B cell (primary cell): ENCODE results near the gene LAMA2. TPM values are rescaled to one million over a fixed set of nuclear protein-coding genes. Genes with fewer than 3 reads are reported as not detected.

Experiments used
- ATAC-seq: fragments of 200-7000 bp; cut with Tn5 transposase; one replicate; pipeline ENCODE4 v1.10.0; 2021; ENCODE audit warnings: low read depth, mild to moderate bottlenecking, moderate number of reproducible peaks, moderate library complexity
- CTCF ChIA-PET: fragments of 350-600 bp; sonication (Branson Sonifier 250); formaldehyde crosslinking; loops from one replicate; lab custom pipeline; 2021; ENCODE audit warnings: antibody characterized with exemption, inconsistent platforms; lab: Charles Lee
- POLR2A ChIA-PET: fragments of 350-600 bp; sonication (Branson Sonifier 250); formaldehyde crosslinking; loops from one replicate; lab custom pipeline; 2021; ENCODE audit warnings: antibody characterized with exemption; lab: Charles Lee
- DNase-seq: peaks from one replicate; pipeline ENCODE4 v3.0.0; 2013
- H2AFZ ChIP-seq: 2 replicates; pipeline ENCODE4 v1.6.1; 2012; ENCODE audit warnings: mild to moderate bottlenecking, low read depth, low read length; ENCODE audit not compliant: insufficient read depth, poor library complexity, severe bottlenecking
- H3K27ac ChIP-seq, 2 donors: 1 replicate in 1 of 2; 2 replicates in 1 of 2; pipeline ENCODE4 v1.5.1; 2012 to 2013; ENCODE audit warnings: low read length in 2 of 2, mild to moderate bottlenecking in 2 of 2, moderate library complexity in 1 of 2
- H3K27me3 ChIP-seq, 4 experiments: fragments of 200-600 bp in 1 of 4; sonication (generic) in 1 of 4; replicated peaks in 1 of 4; 1 replicate in 2 of 4; 2 replicates in 2 of 4; pipeline versions ENCODE4 v1.6.1 to v1.7.0; 2013 to 2016; ENCODE audit warnings: low read length in 3 of 4, mild to moderate bottlenecking in 2 of 4, mixed read lengths in 1 of 4, moderate library complexity in 1 of 4; ENCODE audit not compliant: insufficient read depth in 4 of 4, control insufficient read depth in 3 of 4; ENCODE audit errors: control extremely low read depth in 1 of 4
- H3K36me3 ChIP-seq, 2 experiments: replicated peaks in 1 of 2; 1 replicate in 1 of 2; 2 replicates in 1 of 2; pipeline versions ENCODE4 v1.6.1 to v1.7.1; 2013; ENCODE audit warnings: low read length in 1 of 2; ENCODE audit not compliant: insufficient read depth in 2 of 2, control insufficient read depth in 1 of 2; ENCODE audit errors: control extremely low read depth in 1 of 2, extremely low read depth in 1 of 2
- H3K4me1 ChIP-seq, 2 donors: fragments of 200-600 bp in 1 of 2; sonication (generic) in 1 of 2; 1 replicate in 1 of 2; 2 replicates in 1 of 2; pipeline versions ENCODE4 v1.5.1 to v1.6.1; 2013 to 2017; ENCODE audit warnings: low read length in 2 of 2; ENCODE audit not compliant: control insufficient read depth in 2 of 2, insufficient read depth in 2 of 2
- H3K4me2 ChIP-seq: replicated peaks from 2 replicates; pipeline ENCODE3; 2012; ENCODE audit warnings: mild to moderate bottlenecking, low read depth, low read length; ENCODE audit not compliant: poor library complexity, severe bottlenecking
- H3K4me3 ChIP-seq, 5 experiments: fragments of 200-600 bp in 1 of 5; sonication (generic) in 1 of 5; 1 replicate in 3 of 5; 2 replicates in 2 of 5; pipeline versions ENCODE4 v1.5.1 to v1.7.0; 2011 to 2016; ENCODE audit warnings: low read length in 4 of 5, mild to moderate bottlenecking in 4 of 5, low read depth in 2 of 5, control low read depth in 1 of 5, moderate library complexity in 1 of 5; ENCODE audit not compliant: insufficient read depth in 1 of 5; ENCODE audit errors: control extremely low read depth in 1 of 5, extremely low read depth in 1 of 5
- H3K79me2 ChIP-seq: fragments of 200-600 bp; sonication (generic); one replicate; pipeline ENCODE4 v1.6.0; 2016; ENCODE audit warnings: low read length; ENCODE audit not compliant: control insufficient read depth, insufficient read depth
- H3K9ac ChIP-seq: fragments of 200-600 bp; sonication (generic); 2 replicates; pipeline ENCODE4 v1.6.1; 2017; ENCODE audit warnings: mild to moderate bottlenecking, low read length, moderate library complexity
- H3K9me3 ChIP-seq, 3 donors: one replicate each; pipeline versions ENCODE4 v1.6.1 to v1.7.1; 2013; ENCODE audit warnings: low read length in 2 of 3; ENCODE audit not compliant: control insufficient read depth in 2 of 3, insufficient read depth in 1 of 3; ENCODE audit errors: control extremely low read depth in 1 of 3
- H4K20me1 ChIP-seq: 2 replicates; pipeline ENCODE4 v1.6.0; 2012; ENCODE audit warnings: mild to moderate bottlenecking, low read length; ENCODE audit not compliant: insufficient read depth, control insufficient read depth, poor library complexity, severe bottlenecking
- H3K27ac Mint-ChIP-seq: one replicate; pipeline ENCODE4 v1.8.0; 2021; ENCODE audit warnings: mixed read lengths
- H3K27me3 Mint-ChIP-seq: one replicate; pipeline ENCODE4 v1.8.0; 2021; ENCODE audit warnings: mixed read lengths
- H3K4me1 Mint-ChIP-seq: one replicate; pipeline ENCODE4 v1.8.0; 2021; ENCODE audit warnings: mixed read lengths
- H3K4me3 Mint-ChIP-seq: one replicate; pipeline ENCODE4 v1.8.0; 2021; ENCODE audit warnings: mixed read lengths
- H3K9me3 Mint-ChIP-seq: one replicate; pipeline ENCODE4 v1.8.0; 2022; ENCODE audit warnings: mixed read lengths; ENCODE audit not compliant: insufficient read depth
- CTCF ChIP-seq: fragments of 200-600 bp; IDR thresholded peaks from one replicate; pipeline ENCODE4 v1.8.0; 2022; ENCODE audit warnings: antibody characterized with exemption, mild to moderate bottlenecking
- EZH2 ChIP-seq: IDR thresholded peaks from 2 replicates; pipeline ENCODE4 v1.6.1; 2012; ENCODE audit warnings: borderline replicate concordance, low read depth, mild to moderate bottlenecking, moderate library complexity, low read length; ENCODE audit not compliant: insufficient read depth, poor library complexity, severe bottlenecking
- WGBS: methylation state at CpG from one replicate; pipeline ENCODE4 v1.1.5; 2013; ENCODE audit warnings: missing lambda C conversion rate; ENCODE audit not compliant: insufficient coverage; 5-methylcytosine and 5-hydroxymethylcytosine counted together
- intact Hi-C: fragments of 100-400 bp; cut with micrococcal nuclease; formaldehyde crosslinking; loops from one replicate; pipeline ENCODE4 v1.10.0; 2022
- polyA plus RNA-seq: library from polyadenylated mRNA; depleted of rRNA; stranded (reverse); fragments of >200 nt; gene quantifications from 2 replicates; pipeline ENCODE4 v1.2.3, GENCODE V29; 2012
- total RNA-seq, 2 donors: library from RNA; stranded (reverse); fragments of 120-200 nt in 1 of 2; gene quantifications; 1 replicate in 1 of 2; 2 replicates in 1 of 2; pipeline versions ENCODE4 v1.2.3 to v1.2.4, GENCODE V29; 2013 to 2022

The LAMA2 gene
- total and polyA plus RNA-seq, 2 donors (not counting 1 experiment from before 2014, with no cell fraction given), result 0.16 TPM; not detected in 1

- ATAC-seq, result no peak
- Histone ChIP-seq H3K27me3 (no peaks in the 10 kb centered on the region), H3K4me3 (no peak overlapping the region), H3K9me3 (no peaks in the 10 kb centered on the region), H3K79me2 (no peaks in the 10 kb centered on the region), H3K27ac (no peak overlapping the region), H3K4me2 (no peak overlapping the region), H2AFZ (no peak overlapping the region), H3K9ac (no peak overlapping the region), H3K36me3 (no peaks in the 10 kb centered on the region), H3K4me1 (no peaks in the 10 kb centered on the region), H4K20me1 (no peaks in the 10 kb centered on the region)
- no peaks in the 10 kb centered on the region for H3K4me1 Mint-ChIP-seq
- no peak overlapping the region for H3K4me3 Mint-ChIP-seq
- H3K27ac Mint-ChIP-seq, result no peak overlapping the region
- ChIA-PET POLR2A (no interaction called here), CTCF (interaction anchor here (0.7 kb wide), 1 partner anchor 101 kb away, joined by 3 read pairs; no protein-coding TSS in a partner anchor)
- no peaks in the 10 kb centered on the region for H3K27me3 Mint-ChIP-seq
- TF ChIP-seq CTCF (peak; percentile 32), EZH2 (no peak)
- DNase-seq, result no peak
- no peaks in the 10 kb centered on the region for H3K9me3 Mint-ChIP-seq
- intact Hi-C loops, result no loop called here
These were observed 325.6 kb downstream of the LAMA2 start for GRCh38 chr6:129208415-129209034.

GRCh38 chr6:129209355-129209754 is 326.4 kb downstream of the LAMA2 start:
- Histone ChIP-seq H3K4me1 (no peaks in the 10 kb centered on the region), H2AFZ (no peak overlapping the region), H3K9ac (no peak overlapping the region), H3K9me3 (no peaks in the 10 kb centered on the region), H3K27me3 (no peaks in the 10 kb centered on the region), H3K4me3 (no peak overlapping the region), H4K20me1 (no peaks in the 10 kb centered on the region), H3K36me3 (no peaks in the 10 kb centered on the region), H3K79me2 (no peaks in the 10 kb centered on the region), H3K4me2 (no peak overlapping the region), H3K27ac (no peak overlapping the region)
- TF ChIP-seq EZH2 (no peak), CTCF (no peak)
- CTCF ChIA-PET, result interaction anchor here (0.7 kb wide), 1 partner anchor 102 kb away, joined by 3 read pairs; no protein-coding TSS in a partner anchor
- POLR2A ChIA-PET, result no interaction called here
- Mint-ChIP-seq H3K4me3 (no peak overlapping the region), H3K4me1 (no peaks in the 10 kb centered on the region), H3K27ac (no peak overlapping the region), H3K27me3 (no peaks in the 10 kb centered on the region), H3K9me3 (no peaks in the 10 kb centered on the region)
- intact Hi-C loops, result no loop called here
- 90% methylated on average over 2 of the region's 6 CpGs for WGBS
- ATAC-seq (no peak), DNase-seq (no peak)
